Panc1 (cell line): Measurements from ENCODE around the gene CLEC2B. TPM values are rescaled to one million over a fixed set of nuclear protein-coding genes. Genes with fewer than 3 reads are reported as not detected.
"Not testable (repeated sequence)": the region's sequence is repeated elsewhere in the genome, so short reads cannot be mapped to it uniquely, and the experiment has no call there.

Experiments used
- ATAC-seq: fragments of 200-7000 bp; cut with Tn5 transposase; 2 replicates; pipeline ENCODE4 v1.9.1; 2020; ENCODE audit warnings: mild to moderate bottlenecking, moderate library complexity
- BruUV-seq: library from RNA; stranded (reverse); fragments of 400-500 nt; replicated peaks from 2 replicates; lab custom pipeline; 2021; lab: Mats Ljungman, UMichigan
- CTCF ChIA-PET: fragments of 300-600 bp; sonication (Branson Sonifier 250); formaldehyde crosslinking; loops from one replicate; lab custom pipeline; 2022; ENCODE audit warnings: antibody characterized with exemption; lab: Charles Lee
- POLR2A ChIA-PET: fragments of 300-600 bp; sonication (Branson Sonifier 250); formaldehyde crosslinking; loops from one replicate; lab custom pipeline; 2022; ENCODE audit warnings: antibody characterized with exemption; lab: Charles Lee
- DNase-seq: peaks from one replicate; pipeline ENCODE4 v3.0.0-alpha.2; 2010; ENCODE audit warnings: low read depth, low spot score
- H3K27ac ChIP-seq: 2 replicates; pipeline ENCODE4 v1.5.1; 2011; ENCODE audit warnings: mild to moderate bottlenecking, low read length, inconsistent platforms
- H3K27me3 ChIP-seq: fragments of 200-500 bp; sonication (Bioruptor generic); 2 replicates; pipeline ENCODE4 v1.6.0; 2014; ENCODE audit warnings: low read length, inconsistent platforms; ENCODE audit not compliant: control insufficient read depth, insufficient read depth
- H3K36me3 ChIP-seq: fragments of 200-500 bp; sonication (Bioruptor generic); 2 replicates; pipeline ENCODE4 v1.5.1; 2014; ENCODE audit warnings: inconsistent platforms, mild to moderate bottlenecking, low read length, moderate library complexity; ENCODE audit not compliant: control insufficient read depth, insufficient read depth
- H3K4me1 ChIP-seq: 2 replicates; pipeline ENCODE4 v1.5.1; 2011; ENCODE audit warnings: inconsistent platforms, mild to moderate bottlenecking, low read length, moderate library complexity; ENCODE audit not compliant: control insufficient read depth, insufficient read depth
- H3K4me3 ChIP-seq, 2 experiments: 2 replicates each; pipeline ENCODE4 v1.5.1; 2011 to 2012; ENCODE audit warnings: low read depth in 2 of 2, low read length in 2 of 2, mild to moderate bottlenecking in 2 of 2, inconsistent platforms in 1 of 2, moderate library complexity in 1 of 2
- H3K9me3 ChIP-seq: fragments of 200-500 bp; sonication (Bioruptor generic); 2 replicates; pipeline ENCODE4 v1.5.1; 2014; ENCODE audit warnings: low read depth, mild to moderate bottlenecking, inconsistent platforms, low read length, moderate library complexity; ENCODE audit not compliant: control insufficient read depth, insufficient read depth
- POLR2AphosphoS5 ChIP-seq: IDR thresholded peaks from 2 replicates; pipeline ENCODE4 v1.6.1; 2012; ENCODE audit warnings: mild to moderate bottlenecking, low read depth, low read length, moderate library complexity
- SIN3A ChIP-seq: IDR thresholded peaks from 2 replicates; pipeline ENCODE4 v1.6.1; 2012; ENCODE audit warnings: low read depth, mild to moderate bottlenecking, low read length, moderate library complexity, borderline replicate concordance; ENCODE audit not compliant: insufficient read depth
- TCF7L2 ChIP-seq: IDR thresholded peaks from 2 replicates; pipeline ENCODE4 v1.6.1; 2011; ENCODE audit warnings: mild to moderate bottlenecking, low read depth, low read length, inconsistent platforms
- in situ Hi-C: cut with HindIII; loops from 2 replicates; pipeline ENCODE4 v1.10.0; 2016; ENCODE audit warnings: low sequenced_read_pairs, low pct_unique_long_range_greater_than_20kb
- intact Hi-C: fragments of 100-400 bp; cut with micrococcal nuclease; formaldehyde crosslinking; loops from one replicate; pipeline ENCODE4 v1.10.0; 2022; ENCODE audit not compliant: unreplicated experiment
- total RNA-seq: library from RNA; stranded (reverse); gene quantifications from one replicate; pipeline ENCODE4 v1.2.1, GENCODE V29; 2021; ENCODE audit not compliant: unreplicated experiment
- TF ChIP-seq, protein P1 (sequence below): fragments of 450-650 bp; IDR thresholded peaks from 2 replicates; pipeline ENCODE4 v1.5.1; 2017; ENCODE audit warnings: mild to moderate bottlenecking
- TF ChIP-seq, protein P2 (sequence below), 2 experiments: IDR thresholded peaks; 2 replicates each; pipeline ENCODE4 v1.6.1; 2011 to 2012; ENCODE audit warnings: low read depth in 2 of 2, control low read depth in 1 of 2, low read length in 1 of 2, mild to moderate bottlenecking in 1 of 2, moderate library complexity in 1 of 2; ENCODE audit not compliant: insufficient read depth in 1 of 2

Gene CLEC2B
- total RNA-seq, 1 experiment from 2014 or later = 2.4 TPM

DNA sequence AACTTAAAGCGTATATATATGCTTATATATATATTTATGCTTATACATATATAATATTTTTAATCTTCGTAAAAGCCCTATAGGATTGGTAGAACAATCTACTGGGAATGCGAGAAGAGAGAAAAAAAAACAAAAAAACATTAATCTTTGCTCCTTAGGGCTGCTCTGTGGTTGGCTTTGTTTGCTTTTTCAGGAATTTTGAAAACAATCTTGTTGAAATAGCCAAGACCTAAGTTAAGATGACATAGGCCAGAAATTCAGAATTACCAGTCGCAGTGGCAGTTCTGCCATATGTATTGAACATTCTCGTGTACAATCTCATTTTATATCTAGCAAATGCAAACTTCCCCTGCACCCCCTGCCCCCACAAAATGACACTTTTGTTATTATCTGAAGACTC lies 12.8 kb upstream of the CLEC2B start:
- ChIA-PET CTCF (no interaction called here), POLR2A (no interaction called here)
- no TSS peak for BruUV-seq
- TF ChIP-seq POLR2AphosphoS5 = no peak
- H3K9me3 ChIP-seq = no peaks in the 10 kb centered on the region
- no peaks in the 10 kb centered on the region for H3K4me1 ChIP-seq
- in situ Hi-C loops (no loop called here), intact Hi-C loops (no loop called here)
- no peak for ATAC-seq
- DNase-seq = no peak
- no peak overlapping the region for H3K4me3 ChIP-seq
- no peaks in the 10 kb centered on the region for H3K36me3 ChIP-seq
- H3K27ac ChIP-seq = no peak overlapping the region
- H3K27me3 ChIP-seq = no peaks in the 10 kb centered on the region

DNA sequence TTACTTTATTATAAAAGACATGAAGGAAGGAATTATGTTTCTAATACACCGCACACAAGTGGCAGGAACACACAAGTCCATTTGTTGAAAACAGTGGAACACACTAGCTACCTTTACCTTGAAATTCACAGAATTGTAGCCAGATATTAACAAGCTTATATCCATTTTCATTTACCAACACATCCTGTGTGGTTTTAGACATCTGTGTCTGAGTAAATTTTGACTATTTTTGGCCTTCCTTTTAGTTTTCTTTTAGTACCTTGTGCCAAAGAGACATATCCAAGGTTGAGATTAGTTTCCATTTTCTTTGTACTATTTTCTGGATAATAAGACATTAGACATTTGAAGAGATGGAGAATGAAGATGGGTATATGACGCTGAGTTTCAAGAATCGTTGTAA lies 12.1 kb upstream of the CLEC2B start, which contains the start of gene KLRF2:
Gene KLRF2, plus strand, starts transcription at position 244 of the 400 bp plus-strand sequence. Its CDS starts 107 bp downstream, at position 351.
- Histone ChIP-seq H3K4me3 (no peak within 1 kb of the TSS), H3K9me3 (no peaks in the 10 kb centered on the region), H3K4me1 (no peaks in the 10 kb centered on the region), H3K27ac (no peak within 1 kb of the TSS), H3K27me3 (no peaks in the 10 kb centered on the region), H3K36me3 (no peaks in the 10 kb centered on the region)
- in situ Hi-C loops (no loop called here), intact Hi-C loops (no loop called here)
- no peak for ATAC-seq
- no peak for TF ChIP-seq TCF7L2
- CTCF ChIA-PET = no interaction called here
- POLR2A ChIA-PET = no interaction called here
- no peak for DNase-seq
- BruUV-seq = no TSS peak

DNA sequence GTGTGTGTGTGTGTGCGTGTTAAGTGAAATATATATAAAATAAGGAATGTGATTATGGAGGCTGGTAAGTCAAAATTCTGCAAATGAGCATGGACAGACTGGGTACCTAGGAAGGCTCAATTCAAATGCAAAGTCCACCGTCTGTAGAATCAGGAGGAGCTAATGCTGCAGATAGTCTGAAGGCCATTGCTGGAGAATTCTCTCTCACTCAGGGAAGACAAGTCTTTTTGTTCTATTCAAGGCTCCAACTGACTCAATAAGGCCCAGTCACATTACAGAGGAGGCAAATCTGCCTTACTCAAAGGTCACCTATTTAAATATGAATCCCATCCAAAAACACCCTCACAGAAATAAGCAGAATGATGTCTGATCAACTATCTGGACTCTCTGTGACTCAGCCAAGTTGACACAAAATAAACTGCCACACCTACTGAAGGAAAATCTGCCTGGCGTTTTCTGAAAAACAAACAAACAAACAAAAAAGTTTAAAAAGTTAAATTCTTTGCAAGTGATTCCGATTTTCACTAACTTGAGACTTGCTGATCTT lies 11.5 kb upstream of the CLEC2B start:
- no TSS peak for BruUV-seq
- TF ChIP-seq, protein P1, sequence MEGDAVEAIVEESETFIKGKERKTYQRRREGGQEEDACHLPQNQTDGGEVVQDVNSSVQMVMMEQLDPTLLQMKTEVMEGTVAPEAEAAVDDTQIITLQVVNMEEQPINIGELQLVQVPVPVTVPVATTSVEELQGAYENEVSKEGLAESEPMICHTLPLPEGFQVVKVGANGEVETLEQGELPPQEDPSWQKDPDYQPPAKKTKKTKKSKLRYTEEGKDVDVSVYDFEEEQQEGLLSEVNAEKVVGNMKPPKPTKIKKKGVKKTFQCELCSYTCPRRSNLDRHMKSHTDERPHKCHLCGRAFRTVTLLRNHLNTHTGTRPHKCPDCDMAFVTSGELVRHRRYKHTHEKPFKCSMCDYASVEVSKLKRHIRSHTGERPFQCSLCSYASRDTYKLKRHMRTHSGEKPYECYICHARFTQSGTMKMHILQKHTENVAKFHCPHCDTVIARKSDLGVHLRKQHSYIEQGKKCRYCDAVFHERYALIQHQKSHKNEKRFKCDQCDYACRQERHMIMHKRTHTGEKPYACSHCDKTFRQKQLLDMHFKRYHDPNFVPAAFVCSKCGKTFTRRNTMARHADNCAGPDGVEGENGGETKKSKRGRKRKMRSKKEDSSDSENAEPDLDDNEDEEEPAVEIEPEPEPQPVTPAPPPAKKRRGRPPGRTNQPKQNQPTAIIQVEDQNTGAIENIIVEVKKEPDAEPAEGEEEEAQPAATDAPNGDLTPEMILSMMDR = no peak
- TF ChIP-seq, protein P2, sequence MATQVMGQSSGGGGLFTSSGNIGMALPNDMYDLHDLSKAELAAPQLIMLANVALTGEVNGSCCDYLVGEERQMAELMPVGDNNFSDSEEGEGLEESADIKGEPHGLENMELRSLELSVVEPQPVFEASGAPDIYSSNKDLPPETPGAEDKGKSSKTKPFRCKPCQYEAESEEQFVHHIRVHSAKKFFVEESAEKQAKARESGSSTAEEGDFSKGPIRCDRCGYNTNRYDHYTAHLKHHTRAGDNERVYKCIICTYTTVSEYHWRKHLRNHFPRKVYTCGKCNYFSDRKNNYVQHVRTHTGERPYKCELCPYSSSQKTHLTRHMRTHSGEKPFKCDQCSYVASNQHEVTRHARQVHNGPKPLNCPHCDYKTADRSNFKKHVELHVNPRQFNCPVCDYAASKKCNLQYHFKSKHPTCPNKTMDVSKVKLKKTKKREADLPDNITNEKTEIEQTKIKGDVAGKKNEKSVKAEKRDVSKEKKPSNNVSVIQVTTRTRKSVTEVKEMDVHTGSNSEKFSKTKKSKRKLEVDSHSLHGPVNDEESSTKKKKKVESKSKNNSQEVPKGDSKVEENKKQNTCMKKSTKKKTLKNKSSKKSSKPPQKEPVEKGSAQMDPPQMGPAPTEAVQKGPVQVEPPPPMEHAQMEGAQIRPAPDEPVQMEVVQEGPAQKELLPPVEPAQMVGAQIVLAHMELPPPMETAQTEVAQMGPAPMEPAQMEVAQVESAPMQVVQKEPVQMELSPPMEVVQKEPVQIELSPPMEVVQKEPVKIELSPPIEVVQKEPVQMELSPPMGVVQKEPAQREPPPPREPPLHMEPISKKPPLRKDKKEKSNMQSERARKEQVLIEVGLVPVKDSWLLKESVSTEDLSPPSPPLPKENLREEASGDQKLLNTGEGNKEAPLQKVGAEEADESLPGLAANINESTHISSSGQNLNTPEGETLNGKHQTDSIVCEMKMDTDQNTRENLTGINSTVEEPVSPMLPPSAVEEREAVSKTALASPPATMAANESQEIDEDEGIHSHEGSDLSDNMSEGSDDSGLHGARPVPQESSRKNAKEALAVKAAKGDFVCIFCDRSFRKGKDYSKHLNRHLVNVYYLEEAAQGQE (IDR thresholded peaks at IDR 0.05; ENCODE audit: insufficient read depth in 1 of 2, low read depth in 2 of 2, low read length in 1 of 2) = no peak
- no peak for TF ChIP-seq SIN3A
- no peak for TF ChIP-seq TCF7L2
- TF ChIP-seq POLR2AphosphoS5 = no peak
- Histone ChIP-seq H3K36me3 (no peaks in the 10 kb centered on the region), H3K4me3 (no peak overlapping the region), H3K4me1 (no peaks in the 10 kb centered on the region), H3K9me3 (no peaks in the 10 kb centered on the region), H3K27me3 (no peaks in the 10 kb centered on the region), H3K27ac (no peak overlapping the region)
- POLR2A ChIA-PET = interaction anchor here (0.7 kb wide), 1 partner anchor 9 kb away, joined by 3 read pairs; no protein-coding TSS in a partner anchor
- CTCF ChIA-PET = no interaction called here
- intact Hi-C loops = no loop called here
- ATAC-seq (no peak), DNase-seq (no peak)
- in situ Hi-C loops = no loop called here

DNA sequence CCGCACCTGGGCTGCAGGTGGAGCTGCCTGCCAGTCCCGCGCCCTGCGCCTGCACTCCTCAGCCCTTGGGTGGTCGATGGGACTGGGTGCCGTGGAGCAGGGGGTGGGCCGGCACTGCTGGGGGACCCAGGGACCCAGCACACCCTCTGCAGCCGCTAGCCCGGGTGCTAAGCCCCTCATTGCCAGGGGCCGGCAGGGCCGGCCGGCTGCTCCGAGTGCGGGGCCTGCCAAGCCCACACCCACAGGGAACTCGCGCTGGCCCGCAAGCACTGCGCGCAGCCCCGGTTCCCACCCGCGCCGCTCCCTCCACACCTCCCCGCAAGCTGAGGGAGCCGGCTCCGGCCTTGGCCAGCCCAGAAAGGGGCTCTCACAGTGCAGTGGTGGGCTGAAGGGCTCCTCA lies 7.0 kb upstream of the CLEC2B start:
- ATAC-seq, H3K36me3 ChIP-seq, H3K27me3 ChIP-seq, in situ Hi-C loops, H3K4me3 ChIP-seq, DNase-seq, H3K27ac ChIP-seq, POLR2A ChIA-PET, H3K4me1 ChIP-seq, H3K9me3 ChIP-seq, BruUV-seq, CTCF ChIA-PET, intact Hi-C loops: not testable (repeated sequence)
